H1 (cell line): ENCODE results near the gene XPNPEP2. TPM values are rescaled to one million over a fixed set of nuclear protein-coding genes. Genes with fewer than 3 reads are reported as not detected.

Source experiments
- CTCF ChIA-PET: fragments of 300-600 bp; sonication (Branson Sonifier 250); formaldehyde crosslinking; loops from one replicate; lab custom pipeline; 2021; ENCODE audit not compliant: partially characterized antibody; lab: Charles Lee
- POLR2A ChIA-PET: fragments of 300-600 bp; sonication (Branson Sonifier 250); formaldehyde crosslinking; loops from one replicate; lab custom pipeline; 2021; ENCODE audit warnings: inconsistent platforms; ENCODE audit not compliant: partially characterized antibody; lab: Charles Lee
- DNase-seq, 2 experiments: peaks; one replicate each; pipeline versions ENCODE4 v3.0.0 to v3.0.0-alpha.2; 2010 to 2022; ENCODE audit warnings: low spot score in 2 of 2, low read depth in 1 of 2, mixed read lengths in 1 of 2
- FAIRE-seq: peaks from 2 replicates; lab custom pipeline; 2011; peaks lifted over from hg19 to GRCh38; lab: Jason Lieb, UNC
- H2AFZ ChIP-seq: 2 replicates; pipeline ENCODE4 v1.8.1; 2012; ENCODE audit warnings: low read length, inconsistent platforms
- H2AK5ac ChIP-seq: 2 replicates; pipeline ENCODE4 v1.6.1; 2013; ENCODE audit warnings: low read depth, low read length
- H2BK120ac ChIP-seq: replicated peaks from 2 replicates; pipeline ENCODE3; 2013; ENCODE audit warnings: low read depth, low read length, inconsistent platforms
- H2BK12ac ChIP-seq: 2 replicates; pipeline ENCODE4 v1.6.1; 2013; ENCODE audit warnings: low read depth, low read length
- H2BK15ac ChIP-seq: 2 replicates; pipeline ENCODE4 v1.6.1; 2013; ENCODE audit warnings: low read length
- H2BK20ac ChIP-seq: 2 replicates; pipeline ENCODE4 v1.6.1; 2013; ENCODE audit warnings: low read length
- H2BK5ac ChIP-seq: 2 replicates; pipeline ENCODE4 v1.6.1; 2013; ENCODE audit warnings: low read depth, low read length
- H3K14ac ChIP-seq: 2 replicates; pipeline ENCODE4 v1.6.1; 2013; ENCODE audit warnings: inconsistent platforms; ENCODE audit not compliant: insufficient read length
- H3K18ac ChIP-seq: 2 replicates; pipeline ENCODE4 v1.6.1; 2013; ENCODE audit warnings: low read length; ENCODE audit errors: extremely low read depth
- H3K23ac ChIP-seq: 2 replicates; pipeline ENCODE4 v1.6.1; 2013; ENCODE audit warnings: inconsistent platforms; ENCODE audit not compliant: insufficient read length
- H3K23me2 ChIP-seq: 2 replicates; pipeline ENCODE4 v1.6.1; 2013; ENCODE audit warnings: low read depth, low read length
- H3K27ac ChIP-seq: 2 replicates; pipeline ENCODE4 v1.6.1; 2011; ENCODE audit warnings: low read depth, low read length, inconsistent platforms
- H3K27me3 ChIP-seq, 4 experiments: replicated peaks in 1 of 4; 1 replicate in 1 of 4; 2 replicates in 3 of 4; pipeline versions ENCODE4 v1.6.1 to v1.8.1; 2011 to 2013; ENCODE audit warnings: low read length in 3 of 4, mild to moderate bottlenecking in 3 of 4, inconsistent platforms in 2 of 4, mixed read lengths in 2 of 4, moderate library complexity in 1 of 4; ENCODE audit not compliant: control insufficient read depth in 3 of 4, insufficient read depth in 3 of 4; ENCODE audit errors: extremely low read depth in 1 of 4
- H3K36me3 ChIP-seq, 4 experiments: 2 replicates each; pipeline versions ENCODE4 v1.6.1 to v1.8.1; 2011 to 2013; ENCODE audit warnings: mild to moderate bottlenecking in 4 of 4, low read length in 3 of 4, moderate library complexity in 2 of 4, control low read depth in 1 of 4, inconsistent platforms in 1 of 4; ENCODE audit not compliant: insufficient read depth in 4 of 4, control insufficient read depth in 2 of 4
- H3K4ac ChIP-seq: replicated peaks from 2 replicates; pipeline ENCODE3; 2013; ENCODE audit warnings: low read length, low read depth, mixed read lengths, inconsistent platforms; ENCODE audit not compliant: insufficient read length
- H3K4me1 ChIP-seq, 4 experiments: replicated peaks in 1 of 4; 1 replicate in 1 of 4; 2 replicates in 3 of 4; pipeline versions ENCODE4 v1.6.1 to v1.8.1; 2011 to 2013; ENCODE audit warnings: low read length in 3 of 4, inconsistent platforms in 2 of 4, mixed read lengths in 1 of 4; ENCODE audit not compliant: insufficient read depth in 4 of 4, control insufficient read depth in 3 of 4
- H3K4me2 ChIP-seq, 2 experiments: 2 replicates each; pipeline versions ENCODE4 v1.6.1 to v1.8.1; 2011 to 2013; ENCODE audit warnings: low read depth in 2 of 2, low read length in 2 of 2, control low read depth in 1 of 2, inconsistent platforms in 1 of 2, mild to moderate bottlenecking in 1 of 2; ENCODE audit not compliant: insufficient read depth in 1 of 2
- H3K4me3 ChIP-seq, 4 experiments: fragments of 200-600, 300-600 bp in 1 of 4; sonication (generic), shearing (Covaris generic), sonication (Bioruptor Twin) in 1 of 4; 2 replicates each; pipeline versions ENCODE4 v1.5.1 to v1.8.1; 2011 to 2016; ENCODE audit warnings: low read length in 4 of 4, low read depth in 3 of 4, control low read depth in 2 of 4, inconsistent platforms in 2 of 4, mild to moderate bottlenecking in 2 of 4, mixed read lengths in 1 of 4, moderate library complexity in 1 of 4; ENCODE audit not compliant: insufficient read depth in 2 of 4; ENCODE audit errors: extremely low read depth in 1 of 4
- H3K56ac ChIP-seq: replicated peaks from 2 replicates; pipeline ENCODE3; 2013; ENCODE audit warnings: low read depth, mild to moderate bottlenecking, mixed read lengths, low read length, inconsistent platforms; ENCODE audit not compliant: insufficient read length
- H3K79me1 ChIP-seq: 2 replicates; pipeline ENCODE4 v1.6.1; 2013; ENCODE audit warnings: low read depth, low read length, control low read depth
- H3K79me2 ChIP-seq, 2 experiments: 2 replicates each; pipeline versions ENCODE4 v1.6.1 to v1.8.1; 2012 to 2013; ENCODE audit warnings: low read length in 2 of 2, mild to moderate bottlenecking in 2 of 2, inconsistent platforms in 1 of 2; ENCODE audit not compliant: insufficient read depth in 2 of 2, control insufficient read depth in 1 of 2
- H3K9ac ChIP-seq, 4 experiments: replicated peaks in 1 of 4; 1 replicate in 1 of 4; 2 replicates in 3 of 4; pipeline versions ENCODE4 v1.6.1 to v1.8.1; 2011 to 2013; ENCODE audit warnings: low read depth in 3 of 4, low read length in 3 of 4, control low read depth in 2 of 4, mild to moderate bottlenecking in 2 of 4, moderate library complexity in 2 of 4, inconsistent platforms in 1 of 4; ENCODE audit errors: extremely low read depth in 1 of 4
- H3K9me3 ChIP-seq, 2 experiments: 2 replicates each; pipeline versions ENCODE4 v1.6.1 to v1.8.1; 2012 to 2013; ENCODE audit warnings: mild to moderate bottlenecking in 2 of 2, moderate library complexity in 2 of 2, control low read depth in 1 of 2, inconsistent platforms in 1 of 2, low read depth in 1 of 2, low read length in 1 of 2, mixed read lengths in 1 of 2; ENCODE audit not compliant: insufficient read depth in 2 of 2
- H4K20me1 ChIP-seq, 2 experiments: replicated peaks in 1 of 2; 2 replicates each; pipeline versions ENCODE3 to v1.8.1; 2011 to 2013; ENCODE audit warnings: inconsistent platforms in 2 of 2, low read length in 2 of 2, mild to moderate bottlenecking in 1 of 2; ENCODE audit not compliant: insufficient read depth in 2 of 2, control insufficient read depth in 1 of 2
- H4K5ac ChIP-seq: 2 replicates; pipeline ENCODE4 v1.6.1; 2013; ENCODE audit warnings: low read length, low read depth, mixed read lengths, inconsistent platforms; ENCODE audit not compliant: insufficient read length
- H4K8ac ChIP-seq: 2 replicates; pipeline ENCODE4 v1.8.0; 2013; ENCODE audit warnings: mild to moderate bottlenecking, moderate library complexity, low read length, inconsistent platforms; ENCODE audit not compliant: insufficient read depth; ENCODE audit errors: extremely low read depth
- H4K91ac ChIP-seq: replicated peaks from 2 replicates; pipeline ENCODE3; 2013; ENCODE audit warnings: low read length, mixed read lengths, inconsistent platforms; ENCODE audit not compliant: insufficient read length
- BACH1 ChIP-seq: IDR thresholded peaks from 2 replicates; pipeline ENCODE4 v1.6.1; 2012; ENCODE audit warnings: low read length, improper control_type of control experiment
- CBX5 ChIP-seq: fragments of 300-800, 300-1000 bp; sonication (generic); IDR thresholded peaks from 2 replicates; pipeline ENCODE4 v1.7.1; 2016; ENCODE audit warnings: antibody characterized with exemption, low read length, low read depth
- CBX8 ChIP-seq: fragments of 300-800, 300-1000 bp; sonication (generic); IDR thresholded peaks from 2 replicates; pipeline ENCODE4 v1.7.1; 2016; ENCODE audit warnings: low read depth, low read length, borderline replicate concordance
- CEBPB ChIP-seq: IDR thresholded peaks from 2 replicates; pipeline ENCODE4 v1.6.1; 2012; ENCODE audit warnings: low read depth, low read length
- CHD2 ChIP-seq: IDR thresholded peaks from 2 replicates; pipeline ENCODE4 v1.6.1; 2012; ENCODE audit warnings: low read length, improper control_type of control experiment
- EGR1 ChIP-seq: IDR thresholded peaks from 2 replicates; pipeline ENCODE4 v1.6.1; 2011; ENCODE audit warnings: low read depth, low read length, borderline replicate concordance
- GABPA ChIP-seq: IDR thresholded peaks from 2 replicates; pipeline ENCODE4 v1.6.1; 2011; ENCODE audit warnings: mild to moderate bottlenecking, low read length, moderate library complexity, borderline replicate concordance; ENCODE audit not compliant: insufficient read depth
- KDM4A ChIP-seq: IDR thresholded peaks from one replicate; pipeline ENCODE4 v1.7.1; 2012; ENCODE audit warnings: low read depth, mild to moderate bottlenecking, moderate library complexity, low read length, inconsistent platforms; ENCODE audit not compliant: severe bottlenecking
- KDM5A ChIP-seq: fragments of 200-600 bp; IDR thresholded peaks from 2 replicates; pipeline ENCODE4 v1.7.1; 2012; ENCODE audit warnings: mild to moderate bottlenecking, low read length, inconsistent platforms, mixed read lengths
- NRF1 ChIP-seq: IDR thresholded peaks from 2 replicates; pipeline ENCODE4 v1.6.1; 2011; ENCODE audit warnings: mild to moderate bottlenecking, low read depth, low read length, improper control_type of control experiment
- SIX5 ChIP-seq: IDR thresholded peaks from 2 replicates; pipeline ENCODE4 v1.6.1; 2011; ENCODE audit warnings: mild to moderate bottlenecking, low read depth, low read length
- SP2 ChIP-seq: IDR thresholded peaks from 2 replicates; pipeline ENCODE4 v1.6.1; 2012; ENCODE audit warnings: mild to moderate bottlenecking, low read length, inconsistent platforms
- SP4 ChIP-seq: IDR thresholded peaks from 2 replicates; pipeline ENCODE4 v1.6.1; 2012; ENCODE audit warnings: low read length, inconsistent platforms
- TAF7 ChIP-seq: optimal IDR thresholded peaks from 2 replicates; pipeline ENCODE3; 2011; ENCODE audit warnings: low read depth, mild to moderate bottlenecking, inconsistent platforms, low read length, moderate library complexity, borderline replicate concordance
- TBP ChIP-seq: IDR thresholded peaks from 2 replicates; pipeline ENCODE4 v1.6.1; 2011; ENCODE audit warnings: low read depth, low read length, improper control_type of control experiment
- ZNF274 ChIP-seq: IDR thresholded peaks from 2 replicates; pipeline ENCODE4 v1.7.0; 2012; ENCODE audit warnings: low read length, borderline replicate concordance; ENCODE audit errors: extremely low read depth
- WGBS, 2 experiments: shearing (Covaris generic) in 1 of 2; methylation state at CpG; one replicate each; pipeline versions ENCODE4 v1.1.6 to v1.1.7; 2013 to 2015; ENCODE audit warnings: low lambda C conversion rate in 2 of 2, mixed read lengths in 2 of 2, inconsistent platforms in 1 of 2, low coverage in 1 of 2, missing lambda C conversion rate in 1 of 2; ENCODE audit not compliant: insufficient replicate concordance in 2 of 2, insufficient coverage in 1 of 2, insufficient read length in 1 of 2; ENCODE audit errors: extremely low coverage in 1 of 2, missing lambda C conversion rate in 1 of 2; 5-methylcytosine and 5-hydroxymethylcytosine counted together
- polyA plus RNA-seq, 7 experiments: library from polyadenylated mRNA; depleted of rRNA in 3 of 7; stranded (reverse) in 5 of 7; unstranded in 2 of 7; fragments of >200 nt in 5 of 7; fragments of 200-250 nt in 2 of 7; gene quantifications; 1 replicate in 5 of 7; 2 replicates in 1 of 7; 4 replicates in 1 of 7; pipeline versions ENCODE4 v1.2.1 to v1.2.3, GENCODE V29; 2011 to 2013; ENCODE audit warnings: missing spikeins in 2 of 7, mixed read lengths in 2 of 7
- total RNA-seq: library from RNA; stranded (reverse); fragmentation: NEBNext Ultra II Directional; extraction: Animal tissue kit (Norgen Biotek cat#: 25700); gene quantifications from 2 replicates; pipeline ENCODE4 v1.2.1, GENCODE V29; 2021

Gene XPNPEP2
- total and polyA plus RNA-seq, 2 of the 8 experiments (the other 6 are each of a cell fraction or from before 2014, with no cell fraction given) = 0.27 TPM; not detected in 1

DNA sequence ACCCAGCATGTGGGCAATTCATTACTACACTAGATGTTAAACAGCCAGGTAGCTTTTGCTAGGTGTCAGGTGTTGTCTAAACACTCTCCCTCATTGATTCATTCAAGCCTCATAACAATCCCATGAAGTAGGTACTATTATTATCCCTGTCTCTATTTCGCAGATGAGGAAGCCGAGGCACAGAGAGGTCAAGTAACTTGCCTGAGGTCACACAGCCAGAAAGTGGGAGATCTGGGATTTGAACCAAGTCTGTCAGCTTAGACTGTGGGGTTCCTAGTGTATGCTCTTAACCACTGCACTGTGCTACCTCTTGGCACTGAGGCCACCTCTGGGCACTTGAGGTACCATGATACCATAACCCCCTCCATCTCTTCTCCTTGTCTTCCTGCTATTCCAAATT, 17.4 kb upstream of the XPNPEP2 start:
- POLR2A ChIA-PET = no interaction called here
- TF ChIP-seq KDM5A = no peak
- TF ChIP-seq CEBPB = no peak
- no peak for TF ChIP-seq GABPA
- TF ChIP-seq SIX5 = no peak
- no peak for TF ChIP-seq NRF1
- TF ChIP-seq TBP = no peak
- TF ChIP-seq KDM4A = no peak
- no peak for TF ChIP-seq CHD2
- TF ChIP-seq EGR1 = no peak
- TF ChIP-seq CBX5 = no peak
- no peak for TF ChIP-seq BACH1
- no peak for TF ChIP-seq SP4
- no peak for TF ChIP-seq CBX8
- no peak for TF ChIP-seq SP2
- TF ChIP-seq ZNF274 = no peak
- TF ChIP-seq TAF7 = no peak

More for the DNA sequence above, 17.4 kb upstream of the XPNPEP2 start:
- H2AFZ ChIP-seq = no peak overlapping the region
- DNase-seq (no peak), FAIRE-seq (no peak)
- H4K5ac ChIP-seq = no peak overlapping the region
- H2AK5ac ChIP-seq = no peak overlapping the region
- peaks cover 5 to 12% (median 7%) of the 10 kb centered on the region in 4 experiments for H3K4me1 ChIP-seq
- no peak overlapping the region for H3K27ac ChIP-seq
- no peak overlapping the region for H3K9ac ChIP-seq
- no peaks in the 10 kb centered on the region for H3K23me2 ChIP-seq
- no peaks in the 10 kb centered on the region for H3K27me3 ChIP-seq
- no peak overlapping the region for H3K23ac ChIP-seq
- no peak overlapping the region for H2BK12ac ChIP-seq
- no peaks in the 10 kb centered on the region for H3K36me3 ChIP-seq
- no peak overlapping the region for H3K18ac ChIP-seq
- H3K4me2 ChIP-seq = no peak overlapping the region
- no peak overlapping the region for H2BK15ac ChIP-seq
- no peak overlapping the region for H2BK120ac ChIP-seq
- no peak overlapping the region for H3K56ac ChIP-seq
- no peak overlapping the region for H3K4ac ChIP-seq
- no peak overlapping the region for H4K8ac ChIP-seq
- H2BK20ac ChIP-seq = no peak overlapping the region
- H4K20me1 ChIP-seq = no peaks in the 10 kb centered on the region
- no peak overlapping the region for H3K14ac ChIP-seq
- 93% methylated on average over 2 of the region's 2 CpGs; no CpG with 5 or more reads in 1 of the 2 experiments for WGBS, 2 experiments
- H2BK5ac ChIP-seq = no peak overlapping the region
- CTCF ChIA-PET = interaction anchor here (1.1 to 11.8 kb wide), 2 partner anchors 84 to 116 kb away, joined by 3 to 144 read pairs; no protein-coding TSS in a partner anchor
- no peak overlapping the region for H3K4me3 ChIP-seq
- H3K9me3 ChIP-seq = no peaks in the 10 kb centered on the region
- H3K79me1 ChIP-seq = no peaks in the 10 kb centered on the region
- H3K79me2 ChIP-seq = no peaks in the 10 kb centered on the region
- no peak overlapping the region for H4K91ac ChIP-seq
